Suprapubic skin (tissue), 4 donors: Measurements from ENCODE around the gene NT5C3A.

Experiments used
- EP300 ChIP-seq: sonication (generic); formaldehyde crosslinking; IDR thresholded peaks from one replicate; pipeline ENCODE4 v1.6.1; 2017; ENCODE audit warnings: antibody characterized with exemption
- POLR2A ChIP-seq, 2 donors: fragments of 450-650 bp; IDR thresholded peaks; one replicate each; pipeline ENCODE4 v1.6.1; 2017; ENCODE audit warnings: antibody characterized with exemption in 2 of 2, mild to moderate bottlenecking in 2 of 2, moderate library complexity in 2 of 2
- POLR2AphosphoS5 ChIP-seq, 3 donors: sonication (generic); formaldehyde crosslinking; IDR thresholded peaks; one replicate each; pipeline ENCODE4 v1.6.1; 2017; ENCODE audit warnings: antibody characterized with exemption in 3 of 3
- TF ChIP-seq, protein P1 (sequence below), 2 donors: fragments of 200-600 bp in 1 of 2; fragments of 450-650 bp in 1 of 2; sonication (generic) in 1 of 2; IDR thresholded peaks; one replicate each; pipeline ENCODE4 v1.5.1; 2016 to 2019; ENCODE audit warnings: antibody characterized with exemption in 2 of 2, mild to moderate bottlenecking in 1 of 2, moderate library complexity in 1 of 2

DNA sequence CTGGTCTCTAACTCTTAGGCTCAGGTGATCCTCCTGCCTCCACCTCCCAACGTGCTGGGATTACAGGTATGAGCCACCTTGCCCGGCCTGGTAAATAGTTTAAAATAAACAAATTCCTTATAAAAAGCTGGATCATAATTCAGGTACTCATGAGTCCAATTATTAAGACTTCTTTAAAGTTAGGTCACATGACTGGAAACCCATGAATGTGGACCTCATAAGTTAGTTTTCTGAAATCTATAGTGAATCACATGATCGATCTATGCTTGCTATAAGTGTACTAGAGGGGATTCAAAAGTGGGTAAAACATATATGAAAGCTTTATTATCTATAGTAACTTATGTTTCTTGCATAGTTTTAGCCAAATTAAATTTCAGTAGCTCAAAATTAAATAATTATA is 14.3 kb downstream of the NT5C3A start:
- TF ChIP-seq, protein P1, sequence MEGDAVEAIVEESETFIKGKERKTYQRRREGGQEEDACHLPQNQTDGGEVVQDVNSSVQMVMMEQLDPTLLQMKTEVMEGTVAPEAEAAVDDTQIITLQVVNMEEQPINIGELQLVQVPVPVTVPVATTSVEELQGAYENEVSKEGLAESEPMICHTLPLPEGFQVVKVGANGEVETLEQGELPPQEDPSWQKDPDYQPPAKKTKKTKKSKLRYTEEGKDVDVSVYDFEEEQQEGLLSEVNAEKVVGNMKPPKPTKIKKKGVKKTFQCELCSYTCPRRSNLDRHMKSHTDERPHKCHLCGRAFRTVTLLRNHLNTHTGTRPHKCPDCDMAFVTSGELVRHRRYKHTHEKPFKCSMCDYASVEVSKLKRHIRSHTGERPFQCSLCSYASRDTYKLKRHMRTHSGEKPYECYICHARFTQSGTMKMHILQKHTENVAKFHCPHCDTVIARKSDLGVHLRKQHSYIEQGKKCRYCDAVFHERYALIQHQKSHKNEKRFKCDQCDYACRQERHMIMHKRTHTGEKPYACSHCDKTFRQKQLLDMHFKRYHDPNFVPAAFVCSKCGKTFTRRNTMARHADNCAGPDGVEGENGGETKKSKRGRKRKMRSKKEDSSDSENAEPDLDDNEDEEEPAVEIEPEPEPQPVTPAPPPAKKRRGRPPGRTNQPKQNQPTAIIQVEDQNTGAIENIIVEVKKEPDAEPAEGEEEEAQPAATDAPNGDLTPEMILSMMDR (IDR thresholded peaks at IDR 0.05): no peak
- TF ChIP-seq POLR2AphosphoS5 (IDR thresholded peaks at IDR 0.05) (no peak), POLR2A (IDR thresholded peaks at IDR 0.05) (no peak), EP300 (no peak)
